Mesenchymal stem cell (in vitro differentiated cells and primary cell): ENCODE results near the gene OR5B21.

ENCODE experiments used
- DNase-seq: peaks from one replicate; pipeline ENCODE4 v3.0.0-alpha.2; 2013
- H2AFZ ChIP-seq: one replicate; pipeline ENCODE4 v1.6.1; 2013; ENCODE audit warnings: low read depth, mild to moderate bottlenecking, control low read depth, inconsistent platforms, low read length, moderate library complexity
- H2AK5ac ChIP-seq: 2 replicates; pipeline ENCODE4 v1.6.1; 2013; ENCODE audit warnings: low read length, moderate library complexity, mild to moderate bottlenecking, inconsistent platforms; ENCODE audit not compliant: severe bottlenecking
- H2BK120ac ChIP-seq: one replicate; pipeline ENCODE4 v1.6.1; 2013; ENCODE audit warnings: low read depth, mild to moderate bottlenecking, inconsistent platforms, low read length, moderate library complexity
- H2BK12ac ChIP-seq, 2 experiments: one replicate each; pipeline ENCODE4 v1.6.1; 2013; ENCODE audit warnings: inconsistent platforms in 2 of 2, low read length in 2 of 2, mild to moderate bottlenecking in 2 of 2, moderate library complexity in 2 of 2, control low read depth in 1 of 2
- H2BK15ac ChIP-seq: one replicate; pipeline ENCODE4 v1.6.1; 2013; ENCODE audit warnings: mild to moderate bottlenecking, low read depth, inconsistent platforms; ENCODE audit not compliant: poor library complexity, severe bottlenecking
- H2BK5ac ChIP-seq: 2 replicates; pipeline ENCODE4 v1.6.1; 2013; ENCODE audit warnings: low read depth, mild to moderate bottlenecking, low read length, control low read depth, inconsistent platforms; ENCODE audit not compliant: poor library complexity, severe bottlenecking
- H3K14ac ChIP-seq, 2 experiments: one replicate each; pipeline ENCODE4 v1.6.1; 2013; ENCODE audit warnings: inconsistent platforms in 2 of 2, low read length in 2 of 2, control low read depth in 1 of 2, mild to moderate bottlenecking in 1 of 2, moderate library complexity in 1 of 2
- H3K18ac ChIP-seq, 2 experiments: one replicate each; pipeline ENCODE4 v1.6.1; 2013; ENCODE audit warnings: inconsistent platforms in 2 of 2, low read length in 2 of 2, control low read depth in 1 of 2, low read depth in 1 of 2, mild to moderate bottlenecking in 1 of 2
- H3K23ac ChIP-seq, 2 experiments: one replicate each; pipeline ENCODE4 v1.6.1; 2013; ENCODE audit warnings: inconsistent platforms in 2 of 2, low read length in 2 of 2, mild to moderate bottlenecking in 2 of 2, moderate library complexity in 2 of 2, control low read depth in 1 of 2
- H3K27ac ChIP-seq: 2 replicates; pipeline ENCODE4 v1.5.1; 2013; ENCODE audit warnings: mild to moderate bottlenecking, moderate library complexity, low read length, control low read depth, inconsistent platforms; ENCODE audit not compliant: poor library complexity, severe bottlenecking
- H3K27me3 ChIP-seq, 2 experiments: 2 replicates each; pipeline versions ENCODE4 v1.6.1 to v1.7.0; 2013; ENCODE audit warnings: low read length in 2 of 2, mild to moderate bottlenecking in 2 of 2, moderate library complexity in 2 of 2, control low read depth in 1 of 2, inconsistent platforms in 1 of 2; ENCODE audit not compliant: control insufficient read depth in 1 of 2, insufficient read depth in 1 of 2
- H3K36me3 ChIP-seq, 2 experiments: 2 replicates each; pipeline versions ENCODE4 v1.6.1 to v1.7.0; 2013; ENCODE audit warnings: low read length in 2 of 2, control low read depth in 1 of 2, inconsistent platforms in 1 of 2, low read depth in 1 of 2, mild to moderate bottlenecking in 1 of 2; ENCODE audit not compliant: insufficient read depth in 2 of 2, control insufficient read depth in 1 of 2
- H3K4ac ChIP-seq, 2 experiments: one replicate each; pipeline ENCODE4 v1.6.1; 2013; ENCODE audit warnings: inconsistent platforms in 2 of 2, low read length in 2 of 2, mild to moderate bottlenecking in 2 of 2, moderate library complexity in 2 of 2, control low read depth in 1 of 2, low read depth in 1 of 2
- H3K4me1 ChIP-seq: 2 replicates; pipeline ENCODE4 v1.6.1; 2013; ENCODE audit warnings: low read depth, low read length, control low read depth; ENCODE audit not compliant: control insufficient read depth, insufficient read depth
- H3K4me2 ChIP-seq: 2 replicates; pipeline ENCODE4 v1.6.1; 2013; ENCODE audit warnings: low read length, mild to moderate bottlenecking, inconsistent platforms; ENCODE audit not compliant: poor library complexity, severe bottlenecking
- H3K4me3 ChIP-seq, 2 experiments: 2 replicates each; pipeline versions ENCODE4 v1.5.1 to v1.7.0; 2013; ENCODE audit warnings: low read length in 2 of 2, mild to moderate bottlenecking in 2 of 2, control low read depth in 1 of 2, low read depth in 1 of 2; ENCODE audit not compliant: insufficient read depth in 1 of 2
- H3K79me1 ChIP-seq: replicated peaks from 2 replicates; pipeline ENCODE4 v1.6.1; 2013; ENCODE audit warnings: mild to moderate bottlenecking, control low read depth, low read length, inconsistent platforms; ENCODE audit not compliant: poor library complexity, severe bottlenecking
- H3K9ac ChIP-seq: 2 replicates; pipeline ENCODE4 v1.7.0; 2013; ENCODE audit warnings: mild to moderate bottlenecking, low read length, moderate library complexity
- H3K9me3 ChIP-seq: 2 replicates; pipeline ENCODE4 v1.7.0; 2013; ENCODE audit warnings: mild to moderate bottlenecking, low read length; ENCODE audit not compliant: control insufficient read depth
- H4K8ac ChIP-seq: one replicate; pipeline ENCODE4 v1.6.1; 2013; ENCODE audit warnings: inconsistent platforms, mild to moderate bottlenecking, low read length, moderate library complexity
- H4K91ac ChIP-seq: one replicate; pipeline ENCODE4 v1.6.1; 2013; ENCODE audit warnings: mild to moderate bottlenecking, low read length, inconsistent platforms
- WGBS: methylation state at CpG from one replicate; pipeline ENCODE4 v1.1.7; 2013; ENCODE audit warnings: mixed read lengths; 5-methylcytosine and 5-hydroxymethylcytosine counted together

The OR5B21 gene

GRCh38 chr11:58504232-58504631 is 3.7 kb downstream of the OR5B21 start:
- H3K4ac ChIP-seq, result no peak overlapping the region
- no peaks in the 10 kb centered on the region for H3K79me1 ChIP-seq
- no peaks in the 10 kb centered on the region for H3K4me1 ChIP-seq
- H2AFZ ChIP-seq, result no peak overlapping the region
- H4K91ac ChIP-seq, result no peak overlapping the region
- no peak overlapping the region for H2AK5ac ChIP-seq
- H4K8ac ChIP-seq, result no peak overlapping the region
- H3K18ac ChIP-seq, result no peak overlapping the region
- peaks cover 0 to 18% of the 10 kb centered on the region in 2 experiments for H3K36me3 ChIP-seq
- no peak overlapping the region for H2BK5ac ChIP-seq
- no peak overlapping the region for H3K14ac ChIP-seq
- no peak overlapping the region for H3K27ac ChIP-seq
- no peaks in the 10 kb centered on the region for H3K9me3 ChIP-seq
- H3K27me3 ChIP-seq, result no peaks in the 10 kb centered on the region
- H2BK12ac ChIP-seq, result no peak overlapping the region
- no peak overlapping the region for H2BK15ac ChIP-seq
- no peak overlapping the region for H2BK120ac ChIP-seq
- no peak overlapping the region for H3K4me2 ChIP-seq
- H3K4me3 ChIP-seq, result no peak overlapping the region
- no peak overlapping the region for H3K9ac ChIP-seq
- DNase-seq, result no peak
- WGBS, result 86% methylated on average over 6 of the region's 6 CpGs
- no peak overlapping the region for H3K23ac ChIP-seq

- Histone ChIP-seq H3K9me3 (no peaks in the 10 kb centered on the region), H3K18ac (no peak overlapping the region), H3K36me3 (peaks cover 0 to 18% of the 10 kb centered on the region in 2 experiments), H3K4me1 (no peaks in the 10 kb centered on the region), H4K91ac (no peak overlapping the region), H3K79me1 (no peaks in the 10 kb centered on the region), H3K27me3 (no peaks in the 10 kb centered on the region), H2BK15ac (no peak overlapping the region), H3K4me3 (no peak overlapping the region), H2AK5ac (no peak overlapping the region), H4K8ac (no peak overlapping the region), H3K4ac (no peak overlapping the region), H3K4me2 (no peak overlapping the region), H3K14ac (no peak overlapping the region), H3K9ac (no peak overlapping the region), H2AFZ (no peak overlapping the region), H2BK12ac (no peak overlapping the region), H2BK5ac (no peak overlapping the region), H3K23ac (no peak overlapping the region), H3K27ac (no peak overlapping the region), H2BK120ac (no peak overlapping the region)
- DNase-seq, result no peak
- 80% methylated on average over 3 of the region's 4 CpGs for WGBS
These were observed 4.5 kb downstream of the OR5B21 start for GRCh38 chr11:58503361-58503856.

GRCh38 chr11:58502004-58502403 is 5.9 kb downstream of the OR5B21 start:
- Histone ChIP-seq H2AK5ac (no peak overlapping the region), H4K8ac (no peak overlapping the region), H3K9ac (no peak overlapping the region), H3K14ac (no peak overlapping the region), H3K4me2 (no peak overlapping the region), H2BK12ac (no peak overlapping the region), H3K9me3 (no peaks in the 10 kb centered on the region), H2BK15ac (no peak overlapping the region), H3K4ac (no peak overlapping the region), H2BK120ac (no peak overlapping the region), H3K27ac (no peak overlapping the region), H3K4me1 (no peaks in the 10 kb centered on the region), H2AFZ (no peak overlapping the region), H3K23ac (no peak overlapping the region), H3K79me1 (no peaks in the 10 kb centered on the region), H3K4me3 (no peak overlapping the region), H4K91ac (no peak overlapping the region), H3K18ac (no peak overlapping the region), H3K27me3 (no peaks in the 10 kb centered on the region), H2BK5ac (no peak overlapping the region), H3K36me3 (peaks cover 0 to 12% of the 10 kb centered on the region in 2 experiments)
- no peak for DNase-seq

- Histone ChIP-seq H2AK5ac (no peak overlapping the region), H3K79me1 (no peaks in the 10 kb centered on the region), H4K91ac (no peak overlapping the region), H3K27ac (no peak overlapping the region), H3K14ac (no peak overlapping the region), H2BK12ac (no peak overlapping the region), H2BK120ac (no peak overlapping the region), H3K4me1 (no peaks in the 10 kb centered on the region), H3K27me3 (no peaks in the 10 kb centered on the region), H3K4me2 (no peak overlapping the region), H3K4me3 (no peak overlapping the region), H4K8ac (no peak overlapping the region), H3K9me3 (no peaks in the 10 kb centered on the region), H2BK5ac (no peak overlapping the region), H2AFZ (no peak overlapping the region), H3K4ac (no peak overlapping the region), H3K18ac (no peak overlapping the region), H3K36me3 (peaks cover 0 to 10% of the 10 kb centered on the region in 2 experiments), H2BK15ac (no peak overlapping the region), H3K9ac (no peak overlapping the region), H3K23ac (no peak overlapping the region)
- no peak for DNase-seq
- 60% methylated on average over 1 of the region's 2 CpGs for WGBS
These were observed 9.4 kb downstream of the OR5B21 start for GRCh38 chr11:58498464-58498863.
